GM21526 (cell line): ENCODE measurements around the gene PDIA6.
A peak's percentile ranks its signal among the peaks of the same experiment; 100 is the strongest.
"Not testable (repeated sequence)": the region's sequence is repeated elsewhere in the genome, so short reads cannot be mapped to it uniquely, and the experiment has no call there.

ENCODE experiments used
- ATAC-seq: cut with Tn5 transposase; IDR thresholded peaks from one replicate; pipeline ENCODE4 v1.9.1; 2021; ENCODE audit warnings: moderate library complexity; ENCODE audit not compliant: unreplicated experiment, low FRiP score

PDIA6 gene

GRCh38 chr2:10811517-10811916, 1.1 kb downstream of the PDIA6 start:
- ATAC-seq, result no peak

GRCh38 chr2:10810202-10811161, 2.1 kb downstream of the PDIA6 start:
- ATAC-seq, result peak; percentile 32

GRCh38 chr2:10806543-10806942, 6.0 kb downstream of the PDIA6 start:
- ATAC-seq, result no peak

- not testable (repeated sequence) for ATAC-seq
Measured at GRCh38 chr2:10805990-10806389, 6.6 kb downstream of the PDIA6 start.

GRCh38 chr2:10802657-10803056, 9.9 kb downstream of the PDIA6 start:
- ATAC-seq, result no peak

- ATAC-seq, result no peak
Measured at GRCh38 chr2:10800163-10800562, 12.4 kb downstream of the PDIA6 start.

GRCh38 chr2:10798783-10799182, 13.8 kb downstream of the PDIA6 start:
- ATAC-seq, result no peak

- ATAC-seq, result no peak
Measured at GRCh38 chr2:10796703-10797102, 15.9 kb downstream of the PDIA6 start.

- no peak for ATAC-seq
Measured at GRCh38 chr2:10795508-10796046, 17.0 kb downstream of the PDIA6 start.

GRCh38 chr2:10794876-10795275, 17.7 kb downstream of the PDIA6 start:
- no peak for ATAC-seq

- no peak for ATAC-seq
Measured at GRCh38 chr2:10793816-10794215, 18.8 kb downstream of the PDIA6 start.

- ATAC-seq, result no peak
Measured at GRCh38 chr2:10792660-10793400, 19.8 kb downstream of the PDIA6 start.

- peak; percentile 54 for ATAC-seq
Measured at GRCh38 chr2:10792001-10792634, 20.5 kb downstream of the PDIA6 start.

- no peak for ATAC-seq
Measured at GRCh38 chr2:10790228-10790973, 22.2 kb downstream of the PDIA6 start.

- no peak for ATAC-seq
Measured at GRCh38 chr2:10788855-10789254, 23.7 kb downstream of the PDIA6 start.

GRCh38 chr2:10787176-10787968, 25.2 kb downstream of the PDIA6 start:
- ATAC-seq, result no peak

- no peak for ATAC-seq
Measured at GRCh38 chr2:10786240-10786982, 26.2 kb downstream of the PDIA6 start.

- no peak for ATAC-seq
Measured at GRCh38 chr2:10785260-10785659, 27.3 kb downstream of the PDIA6 start.

GRCh38 chr2:10784719-10785118, 27.9 kb downstream of the PDIA6 start:
- no peak for ATAC-seq
